Fibroblast of skin of abdomen (primary cell): Measurements from ENCODE around the gene BCL2L11.
A peak's percentile ranks its signal among the peaks of the same experiment; 100 is the strongest.

ENCODE experiments used
- DNase-seq: peaks from one replicate; pipeline ENCODE4 v3.0.0-alpha.2; 2013

BCL2L11 gene

DNA sequence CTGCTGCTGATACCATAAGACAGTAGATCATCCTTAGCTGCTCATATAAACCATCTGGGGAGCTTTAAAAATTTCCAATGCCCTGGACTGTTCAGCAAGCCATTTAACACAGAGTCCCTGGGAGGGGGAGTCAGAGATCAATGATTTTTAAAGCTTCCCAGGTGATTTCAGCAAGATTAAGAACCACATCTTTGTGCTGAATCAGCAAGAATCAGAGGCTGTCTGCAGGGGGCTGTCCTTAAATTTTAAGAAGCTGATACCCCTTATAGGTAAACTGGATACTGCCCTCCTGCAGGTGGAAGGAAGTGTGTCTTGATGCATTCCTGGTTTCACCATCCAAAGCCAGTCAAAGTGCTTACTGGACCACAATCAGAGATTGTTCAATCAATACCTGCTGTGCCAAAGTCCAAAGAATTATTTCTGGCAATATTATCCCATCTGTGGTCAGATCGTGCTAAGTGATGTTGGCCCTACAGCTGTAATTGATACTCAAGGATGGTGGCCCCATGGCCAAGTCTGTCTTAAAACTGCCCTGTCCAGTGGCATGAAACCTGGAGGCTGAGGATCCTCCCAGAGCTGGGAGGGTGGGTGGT is 72.2 kb downstream of the BCL2L11 start:
- DNase-seq: no peak

DNA sequence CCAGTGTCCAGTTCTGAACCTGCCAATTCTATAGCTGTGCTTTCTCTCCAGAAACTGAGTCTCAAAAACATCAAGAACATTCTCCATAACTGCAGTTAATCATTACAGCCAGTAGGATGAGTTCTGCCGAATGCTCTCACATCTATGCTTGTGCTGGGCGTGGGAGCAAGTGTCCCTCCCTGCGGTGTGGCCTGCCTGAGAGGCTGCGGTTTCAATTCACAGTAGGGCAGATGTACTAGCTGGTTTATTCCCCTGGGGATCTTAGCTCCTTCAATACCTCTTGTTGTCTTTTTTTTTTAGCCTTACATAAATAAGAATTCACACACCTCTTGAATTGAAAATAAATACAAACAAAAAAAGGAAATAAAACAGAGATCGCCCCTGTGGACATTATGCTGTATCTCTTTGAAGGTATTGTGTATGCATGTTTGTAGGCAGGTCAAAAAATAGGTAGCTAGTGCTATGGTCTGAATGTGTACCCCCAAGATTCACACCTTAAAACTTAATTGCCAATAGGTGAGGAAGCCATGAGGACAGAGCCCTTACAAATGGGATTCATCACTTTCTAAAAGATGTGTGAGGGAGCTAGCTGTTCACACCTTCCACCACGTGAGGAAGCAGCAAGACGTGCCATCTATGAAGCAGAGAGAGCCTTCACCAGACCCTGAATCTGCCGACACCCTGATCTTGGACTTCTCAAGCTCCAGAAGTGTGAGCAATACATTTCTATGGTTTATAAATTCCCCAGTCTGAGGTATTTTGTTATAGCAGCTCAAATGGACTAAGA is 74.3 kb downstream of the BCL2L11 start:
- DNase-seq: no peak

DNA sequence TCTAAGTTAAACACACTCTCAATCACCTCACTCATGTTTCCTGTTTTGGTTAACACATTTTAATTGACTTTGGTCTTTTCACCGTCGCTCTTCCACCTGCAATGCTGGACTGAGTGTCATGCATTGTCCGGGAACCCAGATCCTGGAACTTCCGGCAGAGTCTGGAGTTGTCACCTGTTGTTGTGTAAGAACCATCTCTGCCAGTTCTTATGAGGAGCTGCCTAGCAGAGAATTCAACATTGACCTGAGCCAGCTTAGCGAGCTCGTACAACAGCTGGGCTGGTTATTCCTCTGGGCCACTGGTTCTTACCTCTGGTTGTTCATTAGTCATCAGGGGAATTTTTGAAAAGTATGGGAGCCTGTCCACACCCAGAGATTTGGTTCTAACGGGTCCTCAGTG is 75.7 kb downstream of the BCL2L11 start:
- no peak for DNase-seq

- DNase-seq: no peak
Observed at GRCh38 chr2:111198701-111199100, 78.0 kb downstream of the BCL2L11 start.

DNA sequence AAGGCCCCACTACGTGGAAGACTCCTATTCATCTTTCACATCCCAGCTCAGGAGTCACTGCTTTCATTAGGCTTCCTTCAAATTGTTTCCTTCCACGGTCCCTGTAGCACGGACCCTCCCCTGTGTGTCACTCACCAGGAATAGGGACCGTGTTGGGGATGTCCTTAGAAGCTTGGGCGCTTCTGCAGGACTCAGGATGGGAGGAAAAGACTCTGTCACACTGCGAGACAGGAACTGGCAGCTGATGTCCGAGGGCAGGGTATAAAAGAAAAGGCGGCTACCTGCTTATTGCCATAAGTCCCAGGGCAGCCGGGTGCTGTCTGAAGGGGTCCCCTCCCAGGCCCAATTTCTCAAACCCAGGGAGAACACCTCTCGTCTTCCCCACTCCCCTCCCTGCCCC is 79.1 kb downstream of the BCL2L11 start:
- no peak for DNase-seq

- no peak for DNase-seq
Observed at GRCh38 chr2:111200333-111200881, 79.7 kb downstream of the BCL2L11 start.

DNA sequence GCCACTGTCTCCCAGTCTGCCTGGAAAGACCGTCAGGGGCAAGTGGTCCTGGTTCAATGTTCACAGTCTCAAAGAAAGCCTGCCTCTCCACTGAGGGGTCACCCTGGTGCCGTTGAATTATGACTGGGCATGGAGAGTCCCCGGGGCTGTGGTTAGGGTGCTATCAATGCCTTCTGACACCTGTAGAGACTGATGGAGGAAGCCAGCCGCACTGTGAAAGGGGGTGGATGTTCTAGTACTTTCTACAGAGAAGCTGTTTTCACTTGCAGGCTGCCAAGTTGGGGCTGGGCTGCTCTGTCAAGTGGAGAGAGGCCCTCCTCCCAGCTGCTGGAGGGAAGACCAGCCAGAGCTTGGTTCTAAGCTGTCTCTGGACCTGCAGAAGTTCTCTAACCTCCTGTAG is 80.5 kb downstream of the BCL2L11 start:
- DNase-seq: no peak

- DNase-seq: peak; percentile 25
Observed at GRCh38 chr2:111202266-111203040, 81.7 kb downstream of the BCL2L11 start.

- no peak for DNase-seq
Observed at GRCh38 chr2:111204706-111205105, 84.0 kb downstream of the BCL2L11 start.

GRCh38 chr2:111205774-111206173 is 85.1 kb downstream of the BCL2L11 start:
- no peak for DNase-seq

- DNase-seq: no peak
Observed at GRCh38 chr2:111207851-111208250, 87.1 kb downstream of the BCL2L11 start.

GRCh38 chr2:111208639-111209038 is 87.9 kb downstream of the BCL2L11 start:
- no peak for DNase-seq

GRCh38 chr2:111209045-111209514 is 88.4 kb downstream of the BCL2L11 start:
- DNase-seq: peak; percentile 78

- no peak for DNase-seq
Observed at GRCh38 chr2:111210036-111210435, 89.3 kb downstream of the BCL2L11 start.

DNA sequence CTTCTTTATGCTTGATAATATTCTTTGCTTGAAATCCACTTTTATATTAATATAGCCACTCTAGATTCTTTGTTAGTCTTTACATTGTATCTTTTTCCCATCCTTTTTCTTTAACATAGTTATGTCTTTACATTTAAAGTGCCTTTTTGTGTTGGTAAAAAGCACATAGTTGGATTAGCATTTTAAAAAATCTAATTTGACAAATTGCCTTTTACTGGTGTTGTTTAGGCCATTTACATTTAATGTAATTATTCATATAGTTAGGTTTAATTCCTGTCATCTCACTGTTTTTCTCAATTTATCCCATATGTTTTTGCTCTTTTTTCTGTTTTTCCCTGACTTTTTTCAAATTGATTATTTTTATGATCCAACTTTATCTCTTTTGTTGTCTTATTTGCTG is 93.2 kb downstream of the BCL2L11 start:
- DNase-seq: no peak

- no peak for DNase-seq
Observed at GRCh38 chr2:111216811-111217652, 96.3 kb downstream of the BCL2L11 start.
